Embryonic facial prominence (tissue), 1 donor: Measurements from ENCODE around the gene DLG2.

Source experiments
- DNase-seq: peaks from one replicate; pipeline ENCODE4 v3.0.0-alpha.2; 2016; ENCODE audit errors: extremely low spot score

Gene DLG2

GRCh38 chr11:84264066-84264465 is 1363.1 kb downstream of the DLG2 start:
- no peak for DNase-seq

- no peak for DNase-seq
Measured at GRCh38 chr11:84261707-84262106, 1365.4 kb downstream of the DLG2 start.

- DNase-seq, result no peak
Measured at GRCh38 chr11:84260862-84261261, 1366.3 kb downstream of the DLG2 start.

GRCh38 chr11:84256618-84257017 is 1370.5 kb downstream of the DLG2 start:
- no peak for DNase-seq

GRCh38 chr11:84255483-84255882 is 1371.7 kb downstream of the DLG2 start:
- no peak for DNase-seq

- no peak for DNase-seq
Measured at GRCh38 chr11:84250834-84251613, 1376.1 kb downstream of the DLG2 start.

GRCh38 chr11:84249344-84250135 is 1377.6 kb downstream of the DLG2 start:
- DNase-seq, result no peak

- no peak for DNase-seq
Measured at GRCh38 chr11:84247926-84248325, 1379.2 kb downstream of the DLG2 start.

GRCh38 chr11:84247129-84247528 is 1380.0 kb downstream of the DLG2 start:
- DNase-seq, result no peak

- DNase-seq, result no peak
Measured at GRCh38 chr11:84243629-84244263, 1383.4 kb downstream of the DLG2 start.

GRCh38 chr11:84241343-84242131 is 1385.6 kb downstream of the DLG2 start:
- DNase-seq, result no peak

- DNase-seq, result no peak
Measured at GRCh38 chr11:84240847-84241246, 1386.3 kb downstream of the DLG2 start.

- DNase-seq, result no peak
Measured at GRCh38 chr11:84236436-84236835, 1390.7 kb downstream of the DLG2 start.

GRCh38 chr11:84234462-84235202 is 1392.5 kb downstream of the DLG2 start:
- no peak for DNase-seq

GRCh38 chr11:84234011-84234410 is 1393.1 kb downstream of the DLG2 start:
- no peak for DNase-seq

GRCh38 chr11:84232511-84232910 is 1394.6 kb downstream of the DLG2 start:
- no peak for DNase-seq

- no peak for DNase-seq
Measured at GRCh38 chr11:84230402-84230801, 1396.7 kb downstream of the DLG2 start.

GRCh38 chr11:84227970-84228665 is 1399.0 kb downstream of the DLG2 start:
- DNase-seq, result no peak

GRCh38 chr11:84224042-84224441 is 1403.1 kb downstream of the DLG2 start:
- DNase-seq, result no peak

- no peak for DNase-seq
Measured at GRCh38 chr11:84218318-84218717, 1408.8 kb downstream of the DLG2 start.
